ENCODE data around the gene USP40. TPM values are rescaled to one million over a fixed set of nuclear protein-coding genes. Genes with fewer than 3 reads are reported as not detected.

Gene USP40
- total RNA-seq, 3 donors from 2014 or later (not counting 1 experiment from before 2014, with no cell fraction given), result 17.4 to 20.6 (median 19.4) TPM

DNA sequence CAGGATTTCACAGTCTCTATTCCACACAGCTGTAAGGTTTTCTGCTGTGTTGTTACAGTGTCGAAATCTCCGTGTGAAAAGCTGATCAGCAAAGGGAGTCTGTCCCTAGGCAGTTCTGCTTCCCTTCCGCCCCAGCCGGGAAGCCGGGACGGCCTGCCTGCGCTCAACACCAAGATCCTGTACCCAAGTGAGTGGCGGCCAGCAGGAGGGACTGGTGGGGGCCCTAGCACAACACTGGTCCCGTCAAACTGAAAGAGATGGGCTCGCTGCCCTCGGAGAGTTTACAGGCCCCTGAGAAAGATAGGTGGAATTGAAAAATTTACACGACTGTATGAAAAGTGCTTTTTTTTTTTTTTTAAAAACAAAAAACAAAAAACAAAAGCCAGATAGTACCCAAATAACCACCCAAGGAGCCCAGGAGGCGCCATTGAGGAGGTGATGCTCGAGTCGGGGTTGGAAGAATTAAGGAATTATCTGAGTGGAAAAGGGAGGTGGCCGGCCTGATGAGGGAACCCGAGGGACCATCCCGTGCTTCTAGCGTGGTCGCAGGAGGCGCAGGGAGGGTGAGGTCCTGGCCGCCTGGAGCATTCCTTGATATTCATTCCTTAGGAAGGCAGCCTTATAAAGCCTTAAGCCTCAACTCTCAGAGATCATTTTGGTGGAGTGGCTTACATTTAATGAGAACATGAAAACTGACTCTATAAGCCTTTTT is 115.6 kb downstream of the USP40 start:
- H3K27ac ChIP-seq (ENCODE audit: low read length), result no peak overlapping the region
- no peaks in the 10 kb centered on the region for H3K27me3 Mint-ChIP-seq (ENCODE audit: low read depth in 2 of 2)
- ATAC-seq (no peak), DNase-seq (no peak)
- H3K4me3 ChIP-seq (ENCODE audit: low read length), result no peak overlapping the region
- H3K36me3 Mint-ChIP-seq, result peaks cover 19% of the 10 kb centered on the region
- H3K9me3 Mint-ChIP-seq, result no peaks in the 10 kb centered on the region
- H3K9me3 ChIP-seq (ENCODE audit: control insufficient read depth, insufficient read depth, low read length), result no peaks in the 10 kb centered on the region
- TF ChIP-seq, protein P1, sequence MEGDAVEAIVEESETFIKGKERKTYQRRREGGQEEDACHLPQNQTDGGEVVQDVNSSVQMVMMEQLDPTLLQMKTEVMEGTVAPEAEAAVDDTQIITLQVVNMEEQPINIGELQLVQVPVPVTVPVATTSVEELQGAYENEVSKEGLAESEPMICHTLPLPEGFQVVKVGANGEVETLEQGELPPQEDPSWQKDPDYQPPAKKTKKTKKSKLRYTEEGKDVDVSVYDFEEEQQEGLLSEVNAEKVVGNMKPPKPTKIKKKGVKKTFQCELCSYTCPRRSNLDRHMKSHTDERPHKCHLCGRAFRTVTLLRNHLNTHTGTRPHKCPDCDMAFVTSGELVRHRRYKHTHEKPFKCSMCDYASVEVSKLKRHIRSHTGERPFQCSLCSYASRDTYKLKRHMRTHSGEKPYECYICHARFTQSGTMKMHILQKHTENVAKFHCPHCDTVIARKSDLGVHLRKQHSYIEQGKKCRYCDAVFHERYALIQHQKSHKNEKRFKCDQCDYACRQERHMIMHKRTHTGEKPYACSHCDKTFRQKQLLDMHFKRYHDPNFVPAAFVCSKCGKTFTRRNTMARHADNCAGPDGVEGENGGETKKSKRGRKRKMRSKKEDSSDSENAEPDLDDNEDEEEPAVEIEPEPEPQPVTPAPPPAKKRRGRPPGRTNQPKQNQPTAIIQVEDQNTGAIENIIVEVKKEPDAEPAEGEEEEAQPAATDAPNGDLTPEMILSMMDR (IDR thresholded peaks at IDR 0.05), result no peak
- intact Hi-C loops (cut with micrococcal nuclease), result no loop called here
- 87% methylated on average over 21 of the region's 22 CpGs for WGBS (ENCODE audit: insufficient coverage)
- peaks cover 97% of the 10 kb centered on the region for H3K36me3 ChIP-seq (ENCODE audit: control insufficient read depth, insufficient read depth, low read length)
- no peak overlapping the region for H3K27ac Mint-ChIP-seq
- no peak overlapping the region for H3K4me3 Mint-ChIP-seq
- no peaks in the 10 kb centered on the region for H3K27me3 ChIP-seq (ENCODE audit: control insufficient read depth, insufficient read depth, low read length)
- no peaks in the 10 kb centered on the region for H3K4me1 ChIP-seq (ENCODE audit: control insufficient read depth, insufficient read depth, low read length)
- H3K4me1 Mint-ChIP-seq, result no peaks in the 10 kb centered on the region

DNA sequence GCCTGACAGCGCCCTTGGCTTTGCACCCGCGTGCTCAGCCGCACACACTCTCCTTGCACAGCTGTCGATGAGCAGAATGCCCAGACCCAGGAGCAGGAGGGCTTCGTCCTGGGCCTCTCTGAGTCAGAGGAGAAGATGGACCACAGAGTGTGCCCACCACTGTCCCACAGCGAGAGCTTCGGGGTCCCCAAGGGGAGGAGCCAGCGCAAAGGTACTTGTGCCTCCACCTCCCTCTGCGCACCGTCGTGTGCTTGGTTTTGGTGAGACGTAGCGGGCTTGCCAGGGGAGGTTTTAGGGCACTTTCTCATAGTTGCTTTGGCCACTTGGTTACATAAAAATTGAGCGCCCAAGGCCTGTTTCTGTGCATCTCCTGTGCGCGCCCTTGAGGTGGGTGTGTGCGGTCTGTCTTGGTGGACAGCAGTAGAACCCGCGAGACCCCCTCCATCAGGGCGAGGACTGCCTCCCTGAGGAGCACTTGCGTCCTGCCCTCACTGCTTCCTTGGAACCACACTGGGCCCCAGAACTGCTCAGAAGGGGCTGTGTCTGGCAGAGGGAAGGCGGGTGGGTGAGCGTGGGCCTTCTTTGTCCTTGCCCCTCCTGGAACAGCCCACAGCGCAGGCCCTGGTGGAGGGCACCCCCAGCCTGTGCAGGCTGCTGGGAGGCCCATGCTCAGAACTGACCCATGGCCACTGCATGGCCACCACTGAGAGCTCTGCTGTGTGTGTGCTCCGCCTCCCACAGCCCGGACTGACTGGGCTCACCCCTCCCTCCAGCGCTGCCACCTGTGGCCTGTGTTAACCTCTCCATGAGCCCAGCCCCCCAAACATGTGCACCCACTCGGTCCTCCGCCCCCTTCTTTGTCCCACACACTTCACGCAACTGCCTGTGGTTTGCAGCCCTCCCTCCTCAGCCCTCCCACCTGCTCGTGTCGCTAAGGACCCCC is 116.4 kb downstream of the USP40 start:
- Histone ChIP-seq H3K4me1 (ENCODE audit: control insufficient read depth, insufficient read depth, low read length) (no peaks in the 10 kb centered on the region), H3K9me3 (ENCODE audit: control insufficient read depth, insufficient read depth, low read length) (no peaks in the 10 kb centered on the region), H3K36me3 (ENCODE audit: control insufficient read depth, insufficient read depth, low read length) (peaks cover 97% of the 10 kb centered on the region)

GRCh38 chr2:233449081-233449901 is 117.3 kb downstream of the USP40 start:
- Histone ChIP-seq H3K27me3 (ENCODE audit: control insufficient read depth, insufficient read depth, low read length) (no peaks in the 10 kb centered on the region), H3K9me3 (ENCODE audit: control insufficient read depth, insufficient read depth, low read length) (no peaks in the 10 kb centered on the region), H3K4me1 (ENCODE audit: control insufficient read depth, insufficient read depth, low read length) (no peaks in the 10 kb centered on the region), H3K27ac (ENCODE audit: low read length) (no peak overlapping the region), H3K36me3 (ENCODE audit: control insufficient read depth, insufficient read depth, low read length) (peaks cover 96% of the 10 kb centered on the region), H3K4me3 (ENCODE audit: low read length) (no peak overlapping the region)
- Mint-ChIP-seq H3K4me3 (no peak overlapping the region), H3K9me3 (no peaks in the 10 kb centered on the region), H3K36me3 (peaks cover 15% of the 10 kb centered on the region), H3K27me3 (ENCODE audit: low read depth in 2 of 2) (no peaks in the 10 kb centered on the region), H3K27ac (peak overlapping the region in 1 of 2 donors; percentile 56), H3K4me1 (peaks cover 4 to 9% of the 10 kb centered on the region in 2 donors)
- intact Hi-C loops (cut with micrococcal nuclease), result no loop called here
- DNase-seq (no peak), ATAC-seq (no peak)
- WGBS (ENCODE audit: insufficient coverage), result 94% methylated on average over 31 of the region's 31 CpGs
- TF ChIP-seq, protein P1 (IDR thresholded peaks at IDR 0.05), result no peak

More for the DNA sequence above, 116.4 kb downstream of the USP40 start:
- Mint-ChIP-seq H3K4me1 (peaks cover 0 to under 1% of the 10 kb centered on the region in 2 donors), H3K27me3 (ENCODE audit: low read depth in 2 of 2) (no peaks in the 10 kb centered on the region), H3K4me3 (no peak overlapping the region), H3K9me3 (no peaks in the 10 kb centered on the region), H3K27ac (peak overlapping the region in 1 of 2 donors; percentile 56), H3K36me3 (peaks cover 15% of the 10 kb centered on the region)
- 87% methylated on average over 33 of the region's 33 CpGs for WGBS (ENCODE audit: insufficient coverage)
- Histone ChIP-seq H3K4me3 (ENCODE audit: low read length) (no peak overlapping the region), H3K27me3 (ENCODE audit: control insufficient read depth, insufficient read depth, low read length) (no peaks in the 10 kb centered on the region), H3K27ac (ENCODE audit: low read length) (no peak overlapping the region)
- no peak for DNase-seq
- no peak for ATAC-seq
- intact Hi-C loops (cut with micrococcal nuclease), result no loop called here
- TF ChIP-seq, protein P1 (IDR thresholded peaks at IDR 0.05), result no peak

Measured in natural killer cell (primary cell).